HG02943 (cell line): ENCODE results near the gene PPP2R1A.
"Not testable (repeated sequence)": the region's sequence is repeated elsewhere in the genome, so short reads cannot be mapped to it uniquely, and the experiment has no call there.

Experiments used
- ATAC-seq: cut with Tn5 transposase; IDR thresholded peaks from one replicate; pipeline ENCODE4 v1.9.1; 2021; ENCODE audit warnings: mild to moderate bottlenecking, low read depth, moderate library complexity; ENCODE audit not compliant: unreplicated experiment

PPP2R1A gene

GRCh38 chr19:52237197-52237596 lies 47.3 kb downstream of the PPP2R1A start:
- ATAC-seq = no peak

GRCh38 chr19:52237771-52238400 lies 48.0 kb downstream of the PPP2R1A start:
- no peak for ATAC-seq

- ATAC-seq = no peak
Observed at GRCh38 chr19:52244021-52244420, 54.2 kb downstream of the PPP2R1A start.

GRCh38 chr19:52248241-52248640 lies 58.4 kb downstream of the PPP2R1A start:
- no peak for ATAC-seq

GRCh38 chr19:52258426-52258825 lies 68.6 kb downstream of the PPP2R1A start:
- ATAC-seq = no peak

GRCh38 chr19:52265556-52265955 lies 75.7 kb downstream of the PPP2R1A start:
- ATAC-seq = not testable (repeated sequence)

GRCh38 chr19:52269338-52270261 lies 79.7 kb downstream of the PPP2R1A start, which contains the start of gene ZNF766:
TSS of gene ZNF766 (plus strand) at chr19:52269587. CDS start at chr19:52269614, 27 bp downstream.
- peak; percentile 94 for ATAC-seq

GRCh38 chr19:52270266-52270885 lies 80.5 kb downstream of the PPP2R1A start:
- ATAC-seq = no peak

GRCh38 chr19:52273301-52273700 lies 83.4 kb downstream of the PPP2R1A start:
- ATAC-seq = no peak

GRCh38 chr19:52274191-52274590 lies 84.3 kb downstream of the PPP2R1A start:
- no peak for ATAC-seq

GRCh38 chr19:52275988-52276387 lies 86.1 kb downstream of the PPP2R1A start:
- ATAC-seq = no peak

- no peak for ATAC-seq
Observed at GRCh38 chr19:52277471-52277870, 87.6 kb downstream of the PPP2R1A start.
